Measurements from ENCODE around the gene NECTIN4.
"Not testable (repeated sequence)": the region's sequence is repeated elsewhere in the genome, so short reads cannot be mapped to it uniquely, and the experiment has no call there.

GRCh38 chr1:161022432-161022831 is 66.9 kb downstream of the NECTIN4 start:
- not testable (repeated sequence) for TF ChIP-seq CTCF (IDR thresholded peaks at IDR 0.05); ZFX (IDR thresholded peaks at IDR 0.05; ENCODE audit: borderline replicate concordance)
